ENCODE data around the gene TSPOAP1. TPM values are rescaled to one million over a fixed set of nuclear protein-coding genes. Genes with fewer than 3 reads are reported as not detected.

The TSPOAP1 gene
- total RNA-seq, 1 experiment from 2014 or later, result 6.0 TPM

GRCh38 chr17:58360296-58361063, 31.9 kb upstream of the TSPOAP1 start:
- H3K4me3 Mint-ChIP-seq (ENCODE audit: unreplicated experiment), result no peak overlapping the region
- no peaks in the 10 kb centered on the region for H3K9me3 Mint-ChIP-seq (ENCODE audit: unreplicated experiment)
- ChIA-PET CTCF (interaction anchor here (1.2 kb wide), 1 partner anchor 57 kb away, joined by 4 read pairs; the partner anchor contains the start of gene RNF43), POLR2A (interaction anchor here (0.6 kb wide), 1 partner anchor 16 kb away, joined by 4 read pairs; no protein-coding TSS in a partner anchor)
- no peaks in the 10 kb centered on the region for H3K9me3 ChIP-seq
- peaks cover 14% of the 10 kb centered on the region for H3K36me3 ChIP-seq (ENCODE audit: control insufficient read depth, insufficient read depth, low read length)
- no peak overlapping the region for H3K27ac Mint-ChIP-seq (ENCODE audit: unreplicated experiment)
- no peaks in the 10 kb centered on the region for H3K27me3 ChIP-seq (replicated peaks; ENCODE audit: control insufficient read depth, insufficient read depth, low read length)
- intact Hi-C loops (cut with micrococcal nuclease; ENCODE audit: unreplicated experiment), result loop anchor here (5.0 kb wide), 1 partner anchor 43 kb away; no protein-coding TSS in a partner anchor
- BruUV-seq (replicated peaks), result no TSS peak
- H3K4me3 ChIP-seq (ENCODE audit: low read depth, low read length), result no peak overlapping the region
- TF ChIP-seq CTCF (IDR thresholded peaks at IDR 0.05; ENCODE audit: insufficient read depth in 1 of 2, low read depth in 1 of 2, low read length in 1 of 2, severe bottlenecking in 1 of 2, unreplicated experiment in 1 of 2), result no peak
- H3K4me1 ChIP-seq, result peaks cover 26% of the 10 kb centered on the region
- H3K36me3 Mint-ChIP-seq (ENCODE audit: insufficient read depth, unreplicated experiment), result peaks cover 78% of the 10 kb centered on the region
- H3K4me1 Mint-ChIP-seq (ENCODE audit: low read depth, unreplicated experiment), result peaks cover 38% of the 10 kb centered on the region
- H3K27me3 Mint-ChIP-seq (ENCODE audit: insufficient read depth, unreplicated experiment), result no peaks in the 10 kb centered on the region
- DNase-seq, result no peak

- Mint-ChIP-seq H3K4me3 (ENCODE audit: unreplicated experiment) (no peak overlapping the region), H3K27me3 (ENCODE audit: insufficient read depth, unreplicated experiment) (no peaks in the 10 kb centered on the region), H3K9me3 (ENCODE audit: unreplicated experiment) (no peaks in the 10 kb centered on the region), H3K4me1 (ENCODE audit: low read depth, unreplicated experiment) (peaks cover 28% of the 10 kb centered on the region), H3K36me3 (ENCODE audit: insufficient read depth, unreplicated experiment) (peaks cover 82% of the 10 kb centered on the region), H3K27ac (ENCODE audit: unreplicated experiment) (no peak overlapping the region)
- Histone ChIP-seq H3K27me3 (replicated peaks; ENCODE audit: control insufficient read depth, insufficient read depth, low read length) (no peaks in the 10 kb centered on the region), H3K4me1 (peaks cover 7% of the 10 kb centered on the region), H3K9me3 (no peaks in the 10 kb centered on the region), H3K36me3 (ENCODE audit: control insufficient read depth, insufficient read depth, low read length) (peaks cover 16% of the 10 kb centered on the region), H3K4me3 (ENCODE audit: low read depth, low read length) (no peak overlapping the region)
- no TSS peak for BruUV-seq (replicated peaks)
- no peak for TF ChIP-seq CTCF (IDR thresholded peaks at IDR 0.05; ENCODE audit: insufficient read depth in 1 of 2, low read depth in 1 of 2, low read length in 1 of 2, severe bottlenecking in 1 of 2, unreplicated experiment in 1 of 2)
- no peak for DNase-seq
- intact Hi-C loops (cut with micrococcal nuclease; ENCODE audit: unreplicated experiment), result no loop called here
- CTCF ChIA-PET, result interaction anchor here (1.1 kb wide), 1 partner anchor 59 kb away, joined by 3 read pairs; the partner anchor contains the start of gene RNF43
- POLR2A ChIA-PET, result interaction anchor here (0.5 kb wide), 1 partner anchor 15 kb away, joined by 3 read pairs; no protein-coding TSS in a partner anchor
These were observed 30.0 kb upstream of the TSPOAP1 start for GRCh38 chr17:58358408-58359172.
